Measurements from ENCODE around the gene LCE2A. TPM values are rescaled to one million over a fixed set of nuclear protein-coding genes. Genes with fewer than 3 reads are reported as not detected.

Gene LCE2A
- total RNA-seq, 1 experiment from 2014 or later = not detected

GRCh38 chr1:152699746-152700145 is 1.6 kb downstream of the LCE2A start:
- no peaks in the 10 kb centered on the region for H3K79me2 ChIP-seq (ENCODE audit: insufficient read depth, low read length)
- peaks cover 5 to 18% (median 10%) of the 10 kb centered on the region in 3 experiments; a peak in 6 of 7 replicates for H3K36me3 Mint-ChIP-seq (ENCODE audit: insufficient read depth in 1 of 3, low read depth in 3 of 3)
- H2BK20ac ChIP-seq (ENCODE audit: low read depth, low read length, poor library complexity, severe bottlenecking) = no peak overlapping the region
- no peak overlapping the region for H3K4me3 Mint-ChIP-seq
- no peak overlapping the region for H2BK12ac ChIP-seq (ENCODE audit: insufficient read length, low read depth, low read length)
- H4K91ac ChIP-seq (ENCODE audit: insufficient read length, low read depth, low read length) = no peak overlapping the region
- no peaks in the 10 kb centered on the region; the same call in 1 of the 2 replicates for H3K27me3 Mint-ChIP-seq (ENCODE audit: low read depth)
- no peak overlapping the region for H3K27ac ChIP-seq (ENCODE audit: insufficient read length, low read depth, low read length)
- no peak overlapping the region for H4K8ac ChIP-seq (replicated peaks; ENCODE audit: insufficient read length, low read depth, low read length)
- H3K4me1 ChIP-seq (ENCODE audit: insufficient read depth, low read length) = no peaks in the 10 kb centered on the region
- H2BK120ac ChIP-seq (ENCODE audit: low read depth, low read length, poor library complexity, severe bottlenecking) = no peak overlapping the region
- H3K27me3 ChIP-seq (ENCODE audit: insufficient read depth, low read length) = no peaks in the 10 kb centered on the region
- no peak overlapping the region for H3K18ac ChIP-seq (ENCODE audit: insufficient read length, low read depth, low read length)
- no peaks in the 10 kb centered on the region for H3K23me2 ChIP-seq (ENCODE audit: insufficient read length, low read depth, low read length, poor library complexity, severe bottlenecking)
- H3K56ac ChIP-seq (ENCODE audit: insufficient read length, low read depth, low read length) = no peak overlapping the region
- H3K27ac Mint-ChIP-seq = no peak overlapping the region
- no peak for TF ChIP-seq CTCF (conservative IDR thresholded peaks at IDR 0.05)
- H2BK5ac ChIP-seq (ENCODE audit: insufficient read length, low read length) = no peak overlapping the region
- no peak overlapping the region for H3K14ac ChIP-seq (ENCODE audit: insufficient read depth, low read length)
- no peak overlapping the region for H3K4me2 ChIP-seq (ENCODE audit: insufficient read depth, insufficient read length, low read length)
- H3K4me1 Mint-ChIP-seq = no peaks in the 10 kb centered on the region
- no peak for DNase-seq
- H3T11ph ChIP-seq (ENCODE audit: low read length) = no peak overlapping the region
- H4K5ac ChIP-seq (ENCODE audit: insufficient read length, low read depth, low read length) = no peak overlapping the region
- peaks cover 93 to 98% of the 10 kb centered on the region in 2 experiments for H3K9me3 Mint-ChIP-seq
- no peak overlapping the region for H3K9ac ChIP-seq (ENCODE audit: extremely low read depth, insufficient read length, low read length)
- no peaks in the 10 kb centered on the region for H4K20me1 ChIP-seq (ENCODE audit: control insufficient read depth, insufficient read depth, insufficient read length)
- no peak overlapping the region for H2BK15ac ChIP-seq (ENCODE audit: low read depth, low read length)
- peaks cover 53% of the 10 kb centered on the region for H3K9me3 ChIP-seq (ENCODE audit: control insufficient read depth, low read depth, low read length)
- H2AK5ac ChIP-seq (ENCODE audit: insufficient read length, low read length) = no peak overlapping the region
- H3K4ac ChIP-seq (ENCODE audit: low read depth, low read length) = no peak overlapping the region
- no CpG with 5 or more reads among the region's 4 CpGs for WGBS (ENCODE audit: extremely low coverage, insufficient read length, low lambda C conversion rate)
- no peak overlapping the region for H2AFZ ChIP-seq (ENCODE audit: low read length)
- H3K79me1 ChIP-seq (ENCODE audit: insufficient read depth, low read depth, low read length, poor library complexity, severe bottlenecking) = no peaks in the 10 kb centered on the region
- no peak overlapping the region for H3K23ac ChIP-seq (ENCODE audit: insufficient read length, low read depth, low read length)

All from H9 (cell line).